ENCODE results near the gene MAGEB10. TPM values are rescaled to one million over a fixed set of nuclear protein-coding genes. Genes with fewer than 3 reads are reported as not detected.
"Not testable (repeated sequence)": the region's sequence is repeated elsewhere in the genome, so short reads cannot be mapped to it uniquely, and the experiment has no call there.

MAGEB10 gene, protein sequence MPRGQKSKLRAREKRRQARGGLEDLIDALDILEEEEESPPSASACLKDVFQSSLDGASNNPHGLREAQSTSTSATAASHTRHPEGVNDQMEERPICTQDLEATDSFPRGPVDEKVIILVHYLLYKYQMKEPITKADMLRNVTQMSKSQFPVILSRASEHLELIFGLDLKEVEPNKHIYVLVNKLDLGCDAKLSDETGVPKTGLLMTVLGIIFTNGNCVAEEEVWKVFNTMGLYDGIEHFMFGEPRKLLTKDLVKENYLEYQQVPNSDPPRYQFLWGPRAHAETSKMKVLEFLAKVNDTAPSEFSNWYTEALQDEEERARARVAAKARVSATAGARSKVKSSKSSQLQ
- not detected for polyA plus RNA-seq (ENCODE audit: low read depth in 6 of 6)

- peaks cover 0 to 7% (median 0%) of the 10 kb centered on the region in 7 donors for H3K9me3 Mint-ChIP-seq
Observed at GRCh38 chrX:27807690-27808089, at the start of gene MAGEB10. MAGEB10 (plus strand) TSS chrX:27807990; CDS start chrX:27821307, 13,317 bp downstream.

GRCh38 chrX:27765718-27766117 is 42.1 kb upstream of the MAGEB10 start:
- DNase-seq (no peak), ATAC-seq (ENCODE audit: low read depth in 2 of 2) (no peak)
- no peaks in the 10 kb centered on the region for H3K4me1 Mint-ChIP-seq

More at GRCh38 chrX:27807690-27808089, at the start of gene MAGEB10:
- H3K27ac Mint-ChIP-seq = no peak within 1 kb of the TSS
- H3K36me3 Mint-ChIP-seq = no peaks in the 10 kb centered on the region
- H3K4me1 Mint-ChIP-seq = no peaks in the 10 kb centered on the region
- no peak within 1 kb of the TSS for H3K4me3 Mint-ChIP-seq
- H3K27me3 Mint-ChIP-seq = no peaks in the 10 kb centered on the region
- DNase-seq (no peak), ATAC-seq (ENCODE audit: low read depth in 2 of 2) (no peak)

GRCh38 chrX:27767387-27767786 is 40.4 kb upstream of the MAGEB10 start:
- Mint-ChIP-seq H3K27ac (no peak overlapping the region), H3K36me3 (no peaks in the 10 kb centered on the region), H3K4me3 (no peak overlapping the region), H3K9me3 (peaks cover 0 to 8% (median 0%) of the 10 kb centered on the region in 7 donors), H3K27me3 (no peaks in the 10 kb centered on the region), H3K4me1 (no peaks in the 10 kb centered on the region)
- DNase-seq (no peak), ATAC-seq (ENCODE audit: low read depth in 2 of 2) (no peak)

More at GRCh38 chrX:27765718-27766117, 42.1 kb upstream of the MAGEB10 start:
- Mint-ChIP-seq H3K4me3 (no peak overlapping the region), H3K9me3 (peaks cover 0 to 9% (median 6%) of the 10 kb centered on the region in 7 donors), H3K27me3 (no peaks in the 10 kb centered on the region), H3K36me3 (no peaks in the 10 kb centered on the region), H3K27ac (no peak overlapping the region)

GRCh38 chrX:27775984-27776383 is 31.8 kb upstream of the MAGEB10 start:
- Mint-ChIP-seq H3K27ac (no peak overlapping the region), H3K36me3 (no peaks in the 10 kb centered on the region), H3K4me1 (no peaks in the 10 kb centered on the region), H3K9me3 (peaks cover 0 to 10% (median 0%) of the 10 kb centered on the region in 7 donors), H3K4me3 (no peak overlapping the region), H3K27me3 (no peaks in the 10 kb centered on the region)
- DNase-seq (no peak), ATAC-seq (ENCODE audit: low read depth in 2 of 2) (no peak)

DNA sequence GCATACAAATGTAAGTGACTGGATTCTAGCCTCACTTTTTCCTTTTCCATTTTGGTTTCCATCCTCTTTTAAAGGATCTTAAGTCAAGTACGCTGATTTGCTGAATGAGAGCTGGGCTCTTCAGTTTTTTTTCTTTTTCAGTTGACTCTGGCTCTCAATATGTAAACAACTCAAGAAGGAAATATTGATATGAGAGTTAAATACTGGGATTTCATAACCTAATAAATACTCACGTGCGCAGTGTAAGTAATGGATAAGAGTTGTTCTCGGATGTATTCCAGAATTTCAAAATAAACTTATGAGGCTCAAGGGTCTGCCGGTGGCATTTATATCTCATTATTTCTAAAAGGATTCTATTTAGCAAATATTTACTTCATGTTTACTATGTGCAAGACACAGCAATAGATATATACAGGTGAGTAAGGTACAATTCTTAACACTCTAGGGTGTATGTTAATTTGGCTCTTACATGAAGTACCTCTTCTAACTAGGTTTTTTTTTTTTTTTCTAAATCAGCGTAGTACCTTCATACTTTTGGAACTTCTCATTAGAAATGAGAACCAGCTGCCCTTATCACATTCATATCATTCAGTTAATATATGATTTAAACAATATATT is 11.0 kb upstream of the MAGEB10 start:
- H3K9me3 Mint-ChIP-seq = peaks cover 0 to 6% (median 0%) of the 10 kb centered on the region in 7 donors
- no peak for ATAC-seq (ENCODE audit: low read depth in 2 of 2)
- H3K27ac Mint-ChIP-seq = no peak overlapping the region
- DNase-seq = no peak
- no peaks in the 10 kb centered on the region for H3K4me1 Mint-ChIP-seq
- H3K4me3 Mint-ChIP-seq = no peak overlapping the region
- no peaks in the 10 kb centered on the region for H3K36me3 Mint-ChIP-seq
- no peaks in the 10 kb centered on the region for H3K27me3 Mint-ChIP-seq

- Mint-ChIP-seq H3K27me3 (no peaks in the 10 kb centered on the region), H3K4me3 (no peak overlapping the region), H3K36me3 (no peaks in the 10 kb centered on the region), H3K9me3 (peaks cover 0 to 6% (median 3%) of the 10 kb centered on the region in 7 donors), H3K4me1 (no peaks in the 10 kb centered on the region), H3K27ac (no peak overlapping the region)
- ATAC-seq (ENCODE audit: low read depth in 2 of 2) (no peak), DNase-seq (no peak)
Observed at GRCh38 chrX:27797575-27797974, 10.2 kb upstream of the MAGEB10 start.

DNA sequence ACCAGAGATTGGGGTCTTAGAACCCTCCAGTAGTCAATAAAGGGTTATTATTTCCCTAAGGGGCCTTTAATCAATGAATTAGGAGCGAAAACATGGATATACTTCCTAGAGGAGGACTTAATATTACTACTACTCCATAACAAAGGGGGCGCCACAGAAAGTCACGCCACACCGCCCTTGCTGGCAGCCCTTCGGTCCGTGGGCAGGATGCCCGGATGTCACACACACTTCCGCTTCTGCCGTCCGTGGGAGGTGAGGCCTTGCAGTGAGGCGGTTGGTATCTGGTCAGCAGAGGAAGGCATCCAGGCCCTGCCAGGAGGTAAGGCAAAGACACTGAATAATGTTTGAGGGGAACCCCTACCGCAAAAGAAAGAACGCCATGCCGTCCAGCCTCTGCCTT is 436 bp downstream of the MAGEB10 start:
- Mint-ChIP-seq H3K9me3 (peaks cover 0 to 8% (median 1%) of the 10 kb centered on the region in 7 donors), H3K4me1 (no peaks in the 10 kb centered on the region), H3K36me3 (no peaks in the 10 kb centered on the region), H3K27me3 (no peaks in the 10 kb centered on the region), H3K27ac (no peak overlapping the region), H3K4me3 (no peak overlapping the region)
- ATAC-seq (ENCODE audit: low read depth in 2 of 2) (no peak), DNase-seq (no peak)

GRCh38 chrX:27808991-27809859 is 1.4 kb downstream of the MAGEB10 start:
- not testable (repeated sequence) for H3K27ac Mint-ChIP-seq; ATAC-seq (ENCODE audit: low read depth in 2 of 2)

GRCh38 chrX:27815209-27815608 is 7.4 kb downstream of the MAGEB10 start:
- no peaks in the 10 kb centered on the region for H3K4me1 Mint-ChIP-seq
- peaks cover 0 to 15% (median 2%) of the 10 kb centered on the region in 7 donors for H3K9me3 Mint-ChIP-seq
- DNase-seq (no peak), ATAC-seq (ENCODE audit: low read depth in 2 of 2) (no peak)
- no peak overlapping the region for H3K27ac Mint-ChIP-seq
- H3K36me3 Mint-ChIP-seq = no peaks in the 10 kb centered on the region
- no peaks in the 10 kb centered on the region for H3K27me3 Mint-ChIP-seq
- no peak overlapping the region for H3K4me3 Mint-ChIP-seq

More at GRCh38 chrX:27808991-27809859, 1.4 kb downstream of the MAGEB10 start:
- DNase-seq, H3K4me3 Mint-ChIP-seq, H3K36me3 Mint-ChIP-seq, H3K27me3 Mint-ChIP-seq, H3K4me1 Mint-ChIP-seq: not testable (repeated sequence)
- H3K9me3 Mint-ChIP-seq = peaks cover 0 to 11% (median 2%) of the 10 kb centered on the region in 7 donors

- no peak overlapping the region for H3K4me3 Mint-ChIP-seq
- H3K4me1 Mint-ChIP-seq = no peaks in the 10 kb centered on the region
- no peaks in the 10 kb centered on the region for H3K27me3 Mint-ChIP-seq
- H3K27ac Mint-ChIP-seq = no peak overlapping the region
- DNase-seq (no peak), ATAC-seq (ENCODE audit: low read depth in 2 of 2) (no peak)
- no peaks in the 10 kb centered on the region for H3K36me3 Mint-ChIP-seq
- peaks cover 0 to 8% (median 2%) of the 10 kb centered on the region in 7 donors for H3K9me3 Mint-ChIP-seq
Observed at GRCh38 chrX:27823812-27824211, 16.0 kb downstream of the MAGEB10 start.

- H3K4me3 Mint-ChIP-seq = no peak overlapping the region
- ATAC-seq (ENCODE audit: low read depth in 2 of 2) = no peak
- DNase-seq = no peak
- no peaks in the 10 kb centered on the region for H3K4me1 Mint-ChIP-seq
- no peaks in the 10 kb centered on the region for H3K36me3 Mint-ChIP-seq
- no peak overlapping the region for H3K27ac Mint-ChIP-seq
- no peaks in the 10 kb centered on the region for H3K27me3 Mint-ChIP-seq
- peaks cover 0 to 12% (median 2%) of the 10 kb centered on the region in 7 donors for H3K9me3 Mint-ChIP-seq
Observed at GRCh38 chrX:27838185-27838584, 30.4 kb downstream of the MAGEB10 start.

DNA sequence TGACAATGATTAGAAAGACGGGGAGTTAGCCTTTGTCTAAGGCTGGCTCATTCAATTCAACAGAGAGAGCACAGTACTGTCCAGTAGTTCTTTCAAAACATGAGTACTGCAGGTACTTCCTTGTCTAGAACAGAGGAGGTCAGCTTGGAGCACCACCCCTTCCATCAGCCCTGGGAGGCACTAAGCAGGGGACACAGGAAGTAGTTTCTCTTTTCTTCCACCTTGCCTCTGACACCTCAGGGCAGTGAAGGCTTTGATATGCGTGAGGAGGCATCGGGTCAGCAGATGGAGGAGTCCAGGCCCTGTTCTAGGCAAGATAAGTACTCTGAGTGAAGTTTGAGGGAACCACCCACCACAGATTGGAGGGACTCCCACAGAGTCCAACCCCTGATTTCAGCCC is 33.1 kb downstream of the MAGEB10 start:
- no peak overlapping the region for H3K27ac Mint-ChIP-seq
- no peaks in the 10 kb centered on the region for H3K36me3 Mint-ChIP-seq
- no peaks in the 10 kb centered on the region for H3K27me3 Mint-ChIP-seq
- no peaks in the 10 kb centered on the region for H3K4me1 Mint-ChIP-seq
- no peak overlapping the region for H3K4me3 Mint-ChIP-seq
- DNase-seq (no peak), ATAC-seq (ENCODE audit: low read depth in 2 of 2) (no peak)
- peaks cover 0 to 9% (median 0%) of the 10 kb centered on the region in 7 donors for H3K9me3 Mint-ChIP-seq

DNA sequence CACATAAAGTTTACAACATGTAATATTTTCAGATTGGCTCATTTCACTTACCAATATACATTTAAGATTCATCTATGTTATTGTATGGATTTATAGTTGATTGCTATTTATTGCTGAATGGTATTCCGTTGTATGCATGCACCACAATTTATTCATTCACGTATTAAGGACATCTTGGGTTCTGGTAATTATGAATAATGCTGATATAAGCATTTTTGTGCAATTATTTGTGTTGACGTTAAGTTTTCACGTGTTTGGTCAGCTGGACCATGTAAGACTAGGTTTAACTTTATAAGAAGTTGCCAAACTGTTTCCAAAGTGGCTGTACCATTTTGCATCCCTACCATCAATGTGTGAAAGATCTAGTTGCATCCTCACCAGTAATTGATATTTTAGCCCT is 35.1 kb downstream of the MAGEB10 start:
- Mint-ChIP-seq H3K27me3 (no peaks in the 10 kb centered on the region), H3K4me1 (no peaks in the 10 kb centered on the region), H3K4me3 (no peak overlapping the region), H3K36me3 (no peaks in the 10 kb centered on the region), H3K9me3 (peaks cover 0 to 4% (median 0%) of the 10 kb centered on the region in 7 donors), H3K27ac (no peak overlapping the region)
- DNase-seq = no peak
- no peak for ATAC-seq (ENCODE audit: low read depth in 2 of 2)

All from naive B cell (primary cell).